Suprapubic skin (tissue), 3 donors: ENCODE measurements around the gene FAM210B.

ENCODE experiments used
- CTCF ChIP-seq, 2 donors: fragments of 200-600 bp in 1 of 2; fragments of 450-650 bp in 1 of 2; sonication (generic) in 1 of 2; IDR thresholded peaks; one replicate each; pipeline ENCODE4 v1.5.1; 2016 to 2019; ENCODE audit warnings: antibody characterized with exemption in 2 of 2, mild to moderate bottlenecking in 1 of 2, moderate library complexity in 1 of 2
- EP300 ChIP-seq: sonication (generic); formaldehyde crosslinking; IDR thresholded peaks from one replicate; pipeline ENCODE4 v1.6.1; 2017; ENCODE audit warnings: antibody characterized with exemption
- POLR2A ChIP-seq, 2 donors: fragments of 450-650 bp; IDR thresholded peaks; one replicate each; pipeline ENCODE4 v1.6.1; 2017; ENCODE audit warnings: antibody characterized with exemption in 2 of 2, mild to moderate bottlenecking in 2 of 2, moderate library complexity in 2 of 2

GRCh38 chr20:56324806-56325205, 34.0 kb upstream of the FAM210B start:
- TF ChIP-seq CTCF (IDR thresholded peaks at IDR 0.05) (no peak), POLR2A (IDR thresholded peaks at IDR 0.05) (no peak), EP300 (no peak)
